A549 (cell line): Measurements from ENCODE around the gene CTNNBL1. TPM values are rescaled to one million over a fixed set of nuclear protein-coding genes. Genes with fewer than 3 reads are reported as not detected.
A peak's percentile ranks its signal among the peaks of the same experiment; 100 is the strongest.

Experiments
- ATAC-seq, 2 experiments: fragments of 200-7000 bp in 1 of 2; fragments of >200 bp in 1 of 2; cut with Nextera tagmentation in 1 of 2; cut with Tn5 transposase in 1 of 2; 3 replicates each; pipeline versions ENCODE4 v1.8.0 to v1.9.1; 2018 to 2020; ENCODE audit warnings: mild to moderate bottlenecking in 1 of 2, moderate library complexity in 1 of 2
- CTCF ChIA-PET: fragments of 300-600 bp; sonication (Branson Sonifier 250); formaldehyde crosslinking; extraction: SDS; loops from one replicate; lab custom pipeline; 2021; ENCODE audit warnings: antibody characterized with exemption, inconsistent platforms; lab: Yijun Ruan, JAX
- POLR2A ChIA-PET: fragments of 350-600 bp; formaldehyde crosslinking; extraction: SDS; loops from one replicate; lab custom pipeline; 2021; ENCODE audit warnings: antibody characterized with exemption, inconsistent platforms; lab: Yijun Ruan, JAX
- DNase-seq, 2 experiments: peaks; one replicate each; pipeline versions ENCODE4 v3.0.0 to v3.0.0-alpha.2; 2011 to 2016; ENCODE audit warnings: low read depth in 1 of 2, low spot score in 1 of 2
- FAIRE-seq: peaks from 2 replicates; lab custom pipeline; 2011; peaks lifted over from hg19 to GRCh38; lab: Jason Lieb, UNC
- H3K27ac ChIP-seq, 2 experiments: fragments of >200 bp; sonication (Bioruptor Twin); formaldehyde crosslinking; 3 replicates each; pipeline ENCODE4 v1.5.1; 2016 to 2017
- H3K4me1 ChIP-seq: fragments of >200 bp; sonication (Bioruptor Twin); formaldehyde crosslinking; 3 replicates; pipeline ENCODE4 v1.6.1; 2016
- H3K4me2 ChIP-seq: fragments of >200 bp; sonication (Bioruptor Twin); formaldehyde crosslinking; 3 replicates; pipeline ENCODE4 v1.6.1; 2016
- H3K4me3 ChIP-seq: fragments of >200 bp; sonication (Bioruptor Twin); formaldehyde crosslinking; 3 replicates; pipeline ENCODE4 v1.5.1; 2016
- H3K9me3 ChIP-seq: fragments of >200 bp; sonication (Bioruptor Twin); formaldehyde crosslinking; 3 replicates; pipeline ENCODE4 v1.6.1; 2016
- BHLHE40 ChIP-seq: IDR thresholded peaks from 2 replicates; pipeline ENCODE4 v1.6.1; 2012; ENCODE audit warnings: low read depth, low read length, inconsistent platforms
- CBX8 ChIP-seq: fragments of 200-600 bp; sonication (generic); IDR thresholded peaks from 2 replicates; pipeline ENCODE4 v1.6.1; 2016
- E2F6 ChIP-seq: IDR thresholded peaks from 2 replicates; pipeline ENCODE4 v1.6.1; 2012; ENCODE audit warnings: low read depth, borderline replicate concordance
- EHF ChIP-seq: fragments of 250-450 bp; sonication (Bioruptor Pico); IDR thresholded peaks from 2 replicates; pipeline ENCODE4 v1.5.0; 2020; ENCODE audit warnings: mild to moderate bottlenecking
- FOXS1 ChIP-seq: fragments of 250-450 bp; sonication (Bioruptor Pico); IDR thresholded peaks from 2 replicates; pipeline ENCODE4 v1.5.0; 2020; ENCODE audit warnings: mild to moderate bottlenecking, moderate library complexity
- GATA3 ChIP-seq: IDR thresholded peaks from 2 replicates; pipeline ENCODE4 v1.6.1; 2012; ENCODE audit warnings: borderline replicate concordance
- HDAC2 ChIP-seq: fragments of 200-600 bp; sonication (generic); IDR thresholded peaks from 2 replicates; pipeline ENCODE4 v1.6.1; 2016
- HES2 ChIP-seq: fragments of >200 bp; sonication (Bioruptor Twin); formaldehyde crosslinking; IDR thresholded peaks from 2 replicates; pipeline ENCODE4 v1.6.1; 2016
- HMGXB4 ChIP-seq: fragments of 250-450 bp; sonication (Bioruptor Pico); IDR thresholded peaks from 2 replicates; pipeline ENCODE4 v1.5.0; 2021; ENCODE audit warnings: mild to moderate bottlenecking, moderate library complexity, borderline replicate concordance
- JUNB ChIP-seq: fragments of >200 bp; sonication (Bioruptor Twin); formaldehyde crosslinking; IDR thresholded peaks from 2 replicates; pipeline ENCODE4 v1.6.1; 2016
- KDM1A ChIP-seq: fragments of 200-600 bp; sonication (generic); IDR thresholded peaks from 2 replicates; pipeline ENCODE4 v1.6.1; 2016; ENCODE audit warnings: low read depth, mild to moderate bottlenecking
- NR3C1 ChIP-seq: fragments of >200 bp; sonication (Bioruptor Twin); formaldehyde crosslinking; IDR thresholded peaks from 3 replicates; pipeline ENCODE4 v1.6.1; 2017
- RAD21 ChIP-seq, 2 experiments: fragments of >200 bp in 1 of 2; sonication (Bioruptor Twin) in 1 of 2; formaldehyde crosslinking in 1 of 2; IDR thresholded peaks in 1 of 2; conservative IDR thresholded peaks in 1 of 2; 2 replicates in 1 of 2; 3 replicates in 1 of 2; pipeline ENCODE4 v1.6.1; 2012 to 2018; ENCODE audit warnings: inconsistent platforms in 1 of 2
- RCOR1 ChIP-seq: fragments of 150-350 bp; IDR thresholded peaks from 2 replicates; pipeline ENCODE4 v1.6.1; 2014; ENCODE audit warnings: antibody characterized with exemption, low read length, low read depth
- RFX5 ChIP-seq: fragments of 450-650 bp; IDR thresholded peaks from 2 replicates; pipeline ENCODE4 v1.7.1; 2014; ENCODE audit warnings: antibody characterized with exemption, mild to moderate bottlenecking, moderate library complexity
- SMC3 ChIP-seq: fragments of >200 bp; sonication (Bioruptor Twin); formaldehyde crosslinking; IDR thresholded peaks from 3 replicates; pipeline ENCODE4 v1.6.1; 2018; ENCODE audit warnings: inconsistent platforms
- TFCP2L1 ChIP-seq: fragments of 250-450 bp; sonication (Bioruptor Pico); IDR thresholded peaks from 2 replicates; pipeline ENCODE4 v1.5.0; 2021; ENCODE audit warnings: mild to moderate bottlenecking
- ZC3H11A ChIP-seq: fragments of 450-650 bp; IDR thresholded peaks from 2 replicates; pipeline ENCODE4 v1.6.1; 2014; ENCODE audit warnings: antibody characterized with exemption, mild to moderate bottlenecking
- ZNF302 ChIP-seq: fragments of 250-450 bp; sonication (Bioruptor Pico); IDR thresholded peaks from 2 replicates; pipeline ENCODE4 v1.9.0; 2021; ENCODE audit warnings: inconsistent platforms, mild to moderate bottlenecking, moderate library complexity
- ZSCAN20 ChIP-seq: fragments of 250-450 bp; sonication (Bioruptor Pico); IDR thresholded peaks from 2 replicates; pipeline ENCODE4 v1.8.0; 2022; ENCODE audit warnings: mild to moderate bottlenecking, moderate library complexity
- WGBS: methylation state at CpG from one replicate; pipeline ENCODE4 v1.1.6; 2017; ENCODE audit errors: missing lambda C conversion rate; 5-methylcytosine and 5-hydroxymethylcytosine counted together
- polyA plus RNA-seq, 4 experiments: library from polyadenylated mRNA; depleted of rRNA in 3 of 4; stranded (reverse); fragments of >200 nt; fragmentation: RNase III in 1 of 4; extraction: RNeasy Plus Mini Kit Qiagen cat#74134 plus additional on column Dnase treatment in 1 of 4; gene quantifications; 2 replicates in 3 of 4; 3 replicates in 1 of 4; pipeline ENCODE4 v1.2.3, GENCODE V29; 2011 to 2017

CTNNBL1 gene
- polyA plus RNA-seq, 2 of the 4 experiments (the other 2 are of a cell fraction) = 41.0 to 59.9 TPM

GRCh38 chr20:37907677-37908401 is 214.0 kb downstream of the CTNNBL1 start (continued):
- no peak for TF ChIP-seq HMGXB4 (CRISPR knock-in tag)
- no peak for TF ChIP-seq CBX8
- no peak for TF ChIP-seq RCOR1
- no peak for TF ChIP-seq EHF
- TF ChIP-seq ZC3H11A = no peak
- TF ChIP-seq JUNB = no peak
- peak; percentile 15; the same call in 1 of the 3 replicates for TF ChIP-seq SMC3
- peak in 1 of 2 experiments; percentile 23; a peak in 1 of 5 replicates for TF ChIP-seq RAD21 (conservative IDR thresholded peaks at IDR 0.05 in 1 of 2, IDR thresholded peaks at IDR 0.05 in 1 of 2)

- DNase-seq = no peak
- WGBS = 59% methylated on average over 9 of the region's 9 CpGs
- Histone ChIP-seq H3K4me2 (no peak overlapping the region), H3K4me3 (no peak overlapping the region), H3K4me1 (peaks cover 37% of the 10 kb centered on the region), H3K9me3 (no peaks in the 10 kb centered on the region), H3K27ac (no peak overlapping the region; a peak in 1 of 6 replicates)
- ChIA-PET POLR2A (interaction anchor here (0.6 kb wide), 1 partner anchor 122 kb away, joined by 3 read pairs; the partner anchor contains the start of gene TTI1), CTCF (interaction anchor here (1.6 to 2.4 kb wide), 2 partner anchors 9 to 311 kb away, joined by 3 to 8 read pairs; no protein-coding TSS in a partner anchor)
- no peak for TF ChIP-seq BHLHE40
- TF ChIP-seq NR3C1 = no peak
- TF ChIP-seq E2F6 = no peak
- TF ChIP-seq HES2 = no peak
- no peak for TF ChIP-seq RFX5
- no peak for TF ChIP-seq GATA3
- no peak for TF ChIP-seq ZNF302 (CRISPR knock-in tag)
- no peak for TF ChIP-seq KDM1A
- no peak for TF ChIP-seq ZSCAN20 (CRISPR knock-in tag)
- no peak for TF ChIP-seq TFCP2L1
- ATAC-seq = no peak
- FAIRE-seq = no peak
Measured at GRCh38 chr20:37911261-37911660, 217.4 kb downstream of the CTNNBL1 start.

- DNase-seq (peak in 1 of 2 experiments; percentile 19), FAIRE-seq (no peak), ATAC-seq (peak; percentile 13 to 44; a peak in 3 of 6 replicates)
- Histone ChIP-seq H3K4me2 (no peak overlapping the region), H3K4me1 (peaks cover 31% of the 10 kb centered on the region), H3K9me3 (no peaks in the 10 kb centered on the region), H3K4me3 (no peak overlapping the region), H3K27ac (peak overlapping the region in 1 of 2 experiments; percentile 50; a peak in 4 of 6 replicates)
- WGBS = 55% methylated on average over 6 of the region's 11 CpGs
- TF ChIP-seq TFCP2L1 = no peak
- no peak for TF ChIP-seq ZNF302 (CRISPR knock-in tag)
- no peak for TF ChIP-seq FOXS1 (CRISPR knock-in tag)
- no peak for TF ChIP-seq HDAC2
- POLR2A ChIA-PET = no interaction called here
- CTCF ChIA-PET = interaction anchor here (0.6 to 2.4 kb wide), 2 partner anchors 10 to 17 kb away, joined by 3 to 8 read pairs; no protein-coding TSS in a partner anchor
Measured at GRCh38 chr20:37911838-37912281, 218.0 kb downstream of the CTNNBL1 start.
